Measurements from ENCODE around the gene CCDC177.
"Not testable (repeated sequence)": the region's sequence is repeated elsewhere in the genome, so short reads cannot be mapped to it uniquely, and the experiment has no call there.

The CCDC177 gene

GRCh38 chr14:69599431-69599830 is 24.8 kb upstream of the CCDC177 start:
- not testable (repeated sequence) for DNase-seq

- DNase-seq = no peak
Observed at GRCh38 chr14:69595336-69595735, 20.7 kb upstream of the CCDC177 start.

- no peak for DNase-seq
Observed at GRCh38 chr14:69594846-69595245, 20.2 kb upstream of the CCDC177 start.

DNA sequence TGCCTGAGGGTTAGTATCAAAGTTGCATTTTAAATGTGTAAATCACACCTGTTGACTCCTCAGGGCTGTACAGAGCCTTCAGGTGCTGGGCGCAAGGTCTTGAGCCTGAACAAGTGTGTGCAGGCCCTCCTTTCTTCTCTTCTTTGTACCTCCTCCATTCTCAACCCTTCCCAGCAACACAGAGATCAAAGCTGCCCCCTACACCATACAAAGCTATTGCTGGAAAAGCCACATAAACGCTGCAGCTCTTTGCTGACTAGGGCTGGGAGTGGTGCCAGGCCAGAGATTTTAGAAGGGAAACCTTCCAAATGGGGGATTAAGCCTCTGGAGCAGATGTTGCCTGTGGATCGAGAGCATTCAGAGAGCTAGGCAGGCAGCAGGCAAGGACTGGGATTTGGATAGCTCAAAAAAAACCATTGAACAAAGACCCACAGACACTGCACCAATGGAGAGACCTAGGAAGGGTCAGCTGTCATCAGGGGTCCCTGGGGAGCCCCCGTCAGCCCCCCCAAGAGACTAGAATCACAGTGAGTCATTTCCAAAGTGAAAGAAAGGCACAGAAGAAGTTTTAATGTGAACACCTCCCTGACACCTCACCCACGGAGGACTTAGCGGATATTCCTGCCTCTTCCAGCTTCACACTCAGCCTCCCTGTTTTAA is 18.5 kb upstream of the CCDC177 start:
- DNase-seq = no peak

DNA sequence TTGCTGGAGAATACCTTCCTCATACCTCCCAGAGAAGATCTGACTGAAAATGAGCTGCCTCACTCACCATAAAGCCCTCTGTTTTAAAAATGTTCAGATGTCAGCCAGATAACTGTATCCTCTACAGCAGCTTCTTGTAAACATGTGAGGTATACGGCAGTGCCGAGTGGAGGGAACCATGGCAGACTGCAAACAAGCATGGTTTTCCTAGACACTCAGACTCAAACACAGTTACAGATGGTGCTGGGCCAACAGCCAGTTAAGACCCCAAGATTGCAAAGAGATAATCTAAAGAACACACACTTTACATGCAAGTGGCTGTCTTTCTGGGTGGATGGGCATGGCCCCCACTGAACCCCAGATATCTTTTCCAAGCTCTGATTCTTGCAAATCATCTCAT is 16.6 kb upstream of the CCDC177 start:
- no peak for DNase-seq

DNA sequence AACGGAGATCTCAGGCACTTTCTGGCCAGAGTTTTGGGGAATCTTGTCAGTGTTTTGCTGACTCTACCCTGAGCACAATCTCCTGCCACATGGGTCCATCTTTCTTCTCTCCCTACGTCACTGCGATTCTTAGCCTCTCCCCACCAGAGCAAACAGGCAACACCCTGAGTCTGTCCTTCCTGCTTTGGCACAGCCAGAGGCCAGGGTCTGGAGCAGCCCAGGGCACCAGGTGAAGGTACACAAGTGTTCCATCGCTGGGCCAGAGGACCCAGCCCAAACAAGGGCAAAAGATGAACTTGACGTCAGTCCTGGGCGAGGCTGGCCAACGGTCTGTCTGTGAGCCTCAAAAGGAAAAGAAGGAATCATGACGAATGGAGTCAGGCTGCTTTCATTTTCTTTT is 12.7 kb upstream of the CCDC177 start:
- DNase-seq = no peak

DNA sequence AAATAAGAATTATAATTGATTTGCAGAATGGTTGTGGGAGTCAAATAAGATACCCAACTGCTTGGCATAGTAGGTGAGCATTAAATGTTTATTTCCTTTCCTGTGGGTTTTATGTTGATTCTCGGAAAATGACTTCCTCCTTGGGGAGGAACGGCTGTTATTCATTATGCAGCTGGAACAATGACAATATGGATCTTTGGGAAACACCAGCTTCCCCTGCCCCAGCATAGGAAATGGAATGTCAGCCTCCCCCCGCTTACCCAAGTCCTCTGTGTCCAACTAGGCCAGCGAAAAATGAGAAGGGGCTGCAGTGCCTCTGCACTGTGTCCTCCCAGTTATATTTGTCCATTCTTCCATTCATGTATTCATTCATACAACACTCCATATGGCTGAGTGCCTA is 11.7 kb upstream of the CCDC177 start:
- DNase-seq = no peak

DNA sequence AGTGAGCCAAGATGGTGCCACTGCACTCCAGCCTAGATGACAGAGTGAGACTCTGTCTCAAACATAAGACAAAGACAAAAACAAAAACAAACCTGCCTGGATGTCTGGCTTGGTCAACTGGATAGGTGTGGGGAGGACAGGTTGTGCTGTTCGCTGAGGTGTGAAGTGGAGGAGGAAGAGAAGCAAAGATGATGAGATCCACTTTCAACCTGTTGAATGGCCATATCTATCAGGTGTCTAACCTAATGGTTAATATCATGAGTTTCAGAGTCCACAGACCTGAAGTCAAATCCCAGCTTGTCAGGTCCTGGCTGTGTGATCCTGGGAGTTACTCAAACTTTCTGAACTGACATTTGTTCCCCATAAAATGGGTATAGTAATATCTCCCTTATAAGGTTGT is 9.7 kb upstream of the CCDC177 start:
- DNase-seq = no peak

DNA sequence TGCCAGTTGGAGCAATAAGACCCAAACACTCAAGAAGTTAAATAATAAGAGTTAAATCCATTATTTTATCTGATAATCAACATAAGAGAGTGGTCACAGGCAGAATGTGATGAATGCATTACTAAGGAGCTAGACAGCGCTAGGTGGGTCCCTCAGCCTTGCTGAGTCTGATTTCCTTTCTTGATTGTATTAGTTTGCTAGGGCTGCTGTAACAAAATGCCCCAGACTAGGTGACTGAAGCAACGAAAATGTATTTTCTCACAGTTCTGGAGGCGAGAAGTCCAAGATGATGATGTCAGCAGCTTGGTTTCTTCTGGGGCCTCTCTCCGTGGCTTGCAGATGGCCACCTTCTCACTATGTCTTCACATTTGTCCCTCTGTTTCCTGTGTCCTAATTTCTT is 8.2 kb upstream of the CCDC177 start:
- DNase-seq = no peak

- no peak for DNase-seq
Observed at GRCh38 chr14:69582212-69582611, 7.5 kb upstream of the CCDC177 start.

DNA sequence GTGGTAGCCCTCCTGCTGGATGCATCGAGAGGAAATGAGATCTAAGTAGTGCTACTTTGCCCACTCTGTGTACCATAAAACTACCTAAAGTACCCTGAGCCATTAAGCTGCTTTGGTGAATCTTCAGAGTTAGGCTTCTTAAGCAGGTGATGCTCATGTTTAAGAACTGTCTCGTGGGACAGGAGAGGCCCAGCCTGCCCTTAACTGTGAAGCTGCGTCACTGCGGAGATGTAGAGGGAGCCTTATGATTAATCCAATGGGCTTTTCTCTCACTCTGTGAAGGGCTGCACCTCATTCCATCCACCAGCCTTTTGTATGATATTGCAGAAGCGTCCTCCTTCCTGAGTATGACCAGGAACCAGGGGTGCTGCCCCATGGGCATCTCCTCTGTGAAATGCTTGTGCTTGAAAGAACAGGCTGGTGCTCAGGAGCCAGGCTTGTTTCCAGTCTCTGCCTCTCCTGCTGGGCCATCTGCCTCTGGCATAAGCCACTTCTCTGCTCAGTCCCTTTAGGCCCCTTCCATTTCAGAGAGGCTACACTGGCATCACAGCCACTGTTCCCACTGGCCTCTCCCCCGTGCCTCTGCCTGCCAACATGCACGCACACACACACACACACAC is 6.8 kb upstream of the CCDC177 start:
- no peak for DNase-seq

- DNase-seq = peak in 1 of 2 donors; percentile 4
Observed at GRCh38 chr14:69580009-69580577, 5.4 kb upstream of the CCDC177 start.

- DNase-seq = no peak
Observed at GRCh38 chr14:69579476-69579875, 4.8 kb upstream of the CCDC177 start.

- DNase-seq = peak in 1 of 2 donors; percentile 36
Observed at GRCh38 chr14:69574954-69575295, 254 bp upstream of the CCDC177 start.

DNA sequence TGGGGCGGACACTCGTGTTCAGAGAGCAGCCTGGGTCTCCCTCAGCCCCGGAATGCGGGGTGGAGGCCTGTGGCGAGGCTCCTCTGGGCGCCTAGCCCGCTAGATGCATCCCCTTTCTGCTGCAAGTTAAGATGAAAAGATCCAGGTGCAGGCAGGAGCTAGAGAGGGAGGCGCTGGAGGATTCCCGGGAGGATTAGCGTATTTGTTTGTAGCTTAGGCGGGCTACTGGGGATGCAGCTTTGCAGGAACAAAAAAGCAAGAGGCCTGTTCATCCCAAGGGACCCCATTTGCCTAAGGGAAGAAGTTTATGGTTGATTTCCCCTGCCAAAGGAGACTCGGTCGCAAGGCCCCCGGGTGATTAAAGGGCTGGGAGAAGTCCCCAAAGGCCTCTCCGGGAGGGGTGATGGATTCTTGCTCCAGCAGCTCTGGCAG is 824 bp downstream of the CCDC177 start:
- no peak for DNase-seq

GRCh38 chr14:69573205-69573830 is 1.4 kb downstream of the CCDC177 start:
- DNase-seq = no peak

- no peak for DNase-seq
Observed at GRCh38 chr14:69572841-69573135, 1.9 kb downstream of the CCDC177 start.

DNA sequence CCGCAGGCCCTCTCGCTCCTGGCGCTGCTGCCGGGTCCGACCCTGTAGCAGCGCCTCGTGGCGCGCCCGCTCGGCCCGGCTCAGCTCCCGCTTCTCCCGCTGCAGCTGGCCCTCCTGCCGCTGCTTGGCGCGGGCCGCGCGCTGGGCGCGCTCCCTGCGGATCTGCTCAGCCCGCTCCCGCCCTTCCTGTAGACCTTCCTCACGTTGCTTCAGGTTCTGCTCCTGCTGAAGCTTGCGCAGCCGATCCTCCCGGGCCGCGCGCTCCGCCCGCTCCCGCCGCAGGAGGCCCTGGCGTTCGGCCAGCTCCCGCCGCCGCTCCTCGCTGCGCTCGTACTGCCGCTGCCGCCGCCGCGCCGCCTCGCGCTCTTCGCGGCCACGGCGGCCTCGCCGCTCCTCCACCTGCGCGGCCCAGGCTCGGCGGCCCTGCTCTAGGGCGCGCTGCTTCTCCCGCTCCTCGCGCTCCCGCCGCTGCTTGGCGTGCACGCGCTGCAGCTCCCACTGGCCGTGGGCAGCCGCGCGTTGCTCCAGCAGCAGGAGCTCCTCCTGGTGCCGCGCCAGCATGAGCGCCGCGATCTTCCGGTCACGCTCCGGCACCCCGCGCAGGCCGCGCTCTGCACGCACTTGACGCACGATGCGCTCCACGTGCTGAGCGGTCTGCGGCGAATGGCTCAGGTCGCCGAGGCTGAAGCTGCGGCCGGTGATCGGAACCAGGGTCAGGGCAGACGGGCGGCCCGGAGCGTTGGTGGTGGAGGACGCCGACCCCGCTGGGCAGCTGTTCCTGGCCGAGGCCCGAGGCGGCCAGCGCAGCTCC is 2.4 kb downstream of the CCDC177 start:
- no peak for DNase-seq

DNA sequence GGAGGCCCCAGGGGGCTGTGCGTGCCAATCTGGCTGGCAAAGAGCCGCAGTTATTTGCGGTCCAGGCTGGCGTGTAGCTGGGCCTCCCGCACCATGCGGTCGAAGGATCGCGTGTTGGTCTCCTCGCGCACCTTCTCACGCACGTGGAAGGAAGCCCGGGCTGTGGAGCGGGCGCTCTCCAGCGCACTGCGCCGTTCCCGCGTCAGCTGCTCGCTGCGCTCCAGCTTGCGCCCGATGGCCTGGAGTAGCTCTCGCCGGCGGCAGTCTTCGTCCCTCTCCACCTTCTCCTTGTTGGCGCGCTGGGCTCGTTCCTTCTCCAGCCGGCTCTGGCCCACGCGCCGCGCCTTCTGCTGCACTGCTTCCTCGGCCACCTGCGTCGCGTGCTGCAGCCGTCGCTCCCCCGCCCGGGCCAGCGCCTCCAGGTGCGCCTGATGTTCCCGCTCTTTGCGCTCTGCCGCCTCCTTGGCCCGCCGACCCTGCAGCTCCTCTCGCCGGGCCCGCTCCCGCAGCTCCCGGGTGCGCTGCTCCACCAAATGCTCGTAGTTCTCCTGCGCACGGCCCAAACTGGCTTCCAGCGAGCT is 3.1 kb downstream of the CCDC177 start:
- DNase-seq = no peak

DNA sequence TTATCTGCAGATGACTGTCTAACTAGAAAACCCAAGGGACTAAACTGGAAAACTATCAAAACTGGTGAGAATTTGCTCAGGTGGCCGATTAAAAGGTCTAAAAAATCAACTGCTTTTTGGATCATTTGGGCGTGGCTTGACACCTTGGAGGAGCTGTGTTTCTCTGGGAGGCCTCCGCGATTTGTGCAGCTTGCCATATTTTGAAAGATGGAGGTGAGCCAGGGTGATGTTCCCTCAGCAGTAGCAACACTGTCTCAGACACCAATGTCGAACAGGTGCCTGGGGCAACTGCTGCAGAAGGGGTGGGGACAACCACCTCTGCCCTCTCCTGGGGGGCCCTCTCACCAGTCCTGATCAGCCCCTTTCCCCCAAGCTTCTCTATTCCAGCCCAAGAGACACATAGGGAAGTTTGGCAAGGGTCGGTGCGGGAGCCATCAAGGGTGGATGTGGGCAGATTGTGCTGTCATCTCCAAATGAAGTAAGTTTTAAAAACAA is 3.8 kb downstream of the CCDC177 start:
- no peak for DNase-seq

GRCh38 chr14:69569859-69570258 is 4.8 kb downstream of the CCDC177 start:
- DNase-seq = no peak

DNA sequence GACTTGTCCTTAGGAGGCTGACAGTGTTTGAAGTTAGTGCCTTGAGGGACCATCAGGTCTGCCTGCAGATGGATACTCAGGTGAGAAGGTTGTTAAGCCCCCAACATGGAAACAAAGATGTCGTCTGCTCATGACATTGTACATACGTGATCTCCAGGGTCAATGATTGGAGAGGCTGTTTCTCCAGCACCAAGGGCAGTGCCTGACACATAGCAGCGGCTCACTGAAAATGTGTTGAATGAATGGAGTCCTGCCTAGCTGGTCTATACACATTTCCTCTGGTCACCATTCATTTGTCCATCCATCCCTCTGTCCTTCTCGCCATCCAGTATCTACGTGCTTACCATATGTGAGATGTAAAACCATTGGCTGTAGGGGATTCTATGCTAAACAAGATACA is 7.1 kb downstream of the CCDC177 start:
- DNase-seq = no peak

DNA sequence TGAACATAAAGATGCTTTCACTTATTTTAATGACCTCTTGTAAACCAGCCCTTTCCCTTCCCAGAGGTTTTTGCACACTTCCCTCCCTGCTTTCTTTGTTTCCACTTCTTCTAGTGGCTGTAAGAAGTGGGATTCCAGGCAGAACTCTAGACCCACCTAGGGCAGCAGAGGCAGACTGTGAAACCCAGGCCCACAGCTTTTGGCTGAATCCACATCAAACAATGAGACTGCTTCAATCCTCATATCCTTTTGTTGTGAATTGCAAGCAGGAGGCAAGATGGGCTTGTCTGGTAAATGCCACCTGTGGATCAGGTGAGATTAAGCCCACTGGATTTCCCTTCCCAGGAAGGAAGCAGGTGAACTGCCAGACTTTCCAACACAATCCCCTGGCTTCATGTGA is 12.8 kb downstream of the CCDC177 start:
- no peak for DNase-seq
